ENCODE results near the gene UGT1A8.

- no peak for TF ChIP-seq SP1 (IDR thresholded peaks at IDR 0.05)
- no peak for TF ChIP-seq SUZ12 (IDR thresholded peaks at IDR 0.05)
- TF ChIP-seq FOXM1 (IDR thresholded peaks at IDR 0.05; ENCODE audit: borderline replicate concordance): no peak
- no peak for TF ChIP-seq HDGF (IDR thresholded peaks at IDR 0.05; ENCODE audit: borderline replicate concordance)
- TF ChIP-seq TARDBP (IDR thresholded peaks at IDR 0.05): no peak
- no peak for TF ChIP-seq NFRKB (IDR thresholded peaks at IDR 0.05)
- no peak for TF ChIP-seq ELF4 (IDR thresholded peaks at IDR 0.05)
- TF ChIP-seq BHLHE40 (IDR thresholded peaks at IDR 0.05; ENCODE audit: borderline replicate concordance): no peak
- no peak for TF ChIP-seq FOXK2 (IDR thresholded peaks at IDR 0.05)
Observed at GRCh38 chr2:233600386-233600785, 17.0 kb upstream of the UGT1A8 start.
